Brain microvascular endothelial cell (primary cell): ENCODE measurements around the gene ANTXR1.

Experiments
- DNase-seq: peaks from one replicate; pipeline ENCODE4 v3.0.0-alpha.2; 2020
- H3K27ac ChIP-seq: fragments of 250-450 bp; sonication (Bioruptor Pico); 2 replicates; pipeline ENCODE4 v1.5.1; 2020; ENCODE audit warnings: mild to moderate bottlenecking, moderate library complexity
- H3K27me3 ChIP-seq: fragments of 250-450 bp; sonication (Bioruptor Pico); replicated peaks from 2 replicates; pipeline ENCODE4 v1.5.1; 2020; ENCODE audit warnings: mild to moderate bottlenecking
- H3K36me3 ChIP-seq: fragments of 250-450 bp; sonication (Bioruptor Pico); replicated peaks from 2 replicates; pipeline ENCODE4 v1.5.1; 2020; ENCODE audit warnings: mild to moderate bottlenecking
- H3K4me3 ChIP-seq: 2 replicates; pipeline ENCODE4 v1.5.1; 2011; ENCODE audit warnings: low read depth, mild to moderate bottlenecking, control low read depth, low read length, moderate library complexity
- CTCF ChIP-seq: IDR thresholded peaks from 2 replicates; pipeline ENCODE4 v1.5.1; 2011; ENCODE audit warnings: low read depth, mild to moderate bottlenecking, moderate library complexity, low read length, control low read depth, inconsistent platforms; ENCODE audit errors: missing control alignments
- in situ Hi-C: cut with HindIII; loops from 2 replicates; pipeline ENCODE4 v1.10.0; 2017; ENCODE audit warnings: low sequenced_read_pairs, low pct_ligation_motif_present

Gene ANTXR1

DNA sequence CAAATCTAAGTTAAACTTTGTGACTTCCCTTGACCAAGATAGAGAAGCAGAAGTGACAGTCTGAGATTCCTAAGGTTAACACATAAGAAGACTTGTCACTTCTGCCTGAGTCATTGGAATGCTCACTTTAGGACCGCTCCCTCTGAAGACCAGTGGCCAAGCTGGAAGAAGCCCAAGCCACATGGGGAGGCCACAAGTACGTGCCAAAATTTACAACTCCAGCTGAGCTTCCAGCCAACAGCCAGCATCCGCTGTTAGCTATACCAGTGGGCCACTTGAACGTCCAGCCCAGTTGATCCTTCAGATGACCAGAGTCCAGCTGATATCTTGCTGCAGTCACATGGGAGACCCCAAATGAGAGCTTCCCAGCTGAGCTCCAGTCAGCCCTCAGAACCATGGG is 18.1 kb upstream of the ANTXR1 start:
- Histone ChIP-seq H3K4me3 (no peak overlapping the region), H3K27me3 (no peaks in the 10 kb centered on the region), H3K27ac (no peak overlapping the region), H3K36me3 (no peaks in the 10 kb centered on the region)
- in situ Hi-C loops: no loop called here
- DNase-seq: peak; percentile 69
- TF ChIP-seq CTCF: no peak

GRCh38 chr2:68995916-68996315 is 17.1 kb upstream of the ANTXR1 start:
- no peak for DNase-seq
- Histone ChIP-seq H3K27me3 (no peaks in the 10 kb centered on the region), H3K27ac (no peak overlapping the region), H3K36me3 (no peaks in the 10 kb centered on the region), H3K4me3 (no peak overlapping the region)
- in situ Hi-C loops: no loop called here
- no peak for TF ChIP-seq CTCF

- no peak for DNase-seq
- Histone ChIP-seq H3K27me3 (no peaks in the 10 kb centered on the region), H3K27ac (no peak overlapping the region), H3K36me3 (no peaks in the 10 kb centered on the region), H3K4me3 (no peak overlapping the region)
- in situ Hi-C loops: no loop called here
- TF ChIP-seq CTCF: no peak
Measured at GRCh38 chr2:68997401-68997800, 15.6 kb upstream of the ANTXR1 start.

GRCh38 chr2:69001879-69002278 is 11.1 kb upstream of the ANTXR1 start:
- H3K27ac ChIP-seq: no peak overlapping the region
- DNase-seq: no peak
- H3K27me3 ChIP-seq: no peaks in the 10 kb centered on the region
- in situ Hi-C loops: loop anchor here (25.0 kb wide), 1 partner anchor 285 kb away; no protein-coding TSS in a partner anchor
- TF ChIP-seq CTCF: no peak
- H3K36me3 ChIP-seq: no peaks in the 10 kb centered on the region
- H3K4me3 ChIP-seq: no peak overlapping the region

DNA sequence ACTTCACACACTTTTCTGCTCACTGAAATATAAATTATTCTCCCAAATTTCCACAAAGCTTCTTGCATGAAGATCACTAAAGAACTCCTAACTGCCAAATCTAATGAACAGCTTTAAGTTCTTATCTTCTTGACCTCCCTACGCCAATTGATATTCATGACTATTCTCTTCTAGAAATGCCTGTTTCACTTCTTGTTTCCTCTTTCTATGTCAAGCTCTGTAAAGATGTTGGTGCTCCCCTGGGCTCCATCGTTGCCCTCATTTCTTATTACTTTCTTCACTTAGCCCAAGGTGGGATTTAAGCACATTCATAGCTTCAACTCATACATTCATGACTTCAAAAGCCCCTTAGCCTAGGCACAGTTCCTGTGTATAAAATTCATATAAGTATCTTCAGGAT is 9.2 kb upstream of the ANTXR1 start:
- Histone ChIP-seq H3K27me3 (no peaks in the 10 kb centered on the region), H3K4me3 (no peak overlapping the region), H3K36me3 (no peaks in the 10 kb centered on the region), H3K27ac (no peak overlapping the region)
- TF ChIP-seq CTCF: no peak
- in situ Hi-C loops: loop anchor here (25.0 kb wide), 1 partner anchor 284 kb away; no protein-coding TSS in a partner anchor
- DNase-seq: no peak

DNA sequence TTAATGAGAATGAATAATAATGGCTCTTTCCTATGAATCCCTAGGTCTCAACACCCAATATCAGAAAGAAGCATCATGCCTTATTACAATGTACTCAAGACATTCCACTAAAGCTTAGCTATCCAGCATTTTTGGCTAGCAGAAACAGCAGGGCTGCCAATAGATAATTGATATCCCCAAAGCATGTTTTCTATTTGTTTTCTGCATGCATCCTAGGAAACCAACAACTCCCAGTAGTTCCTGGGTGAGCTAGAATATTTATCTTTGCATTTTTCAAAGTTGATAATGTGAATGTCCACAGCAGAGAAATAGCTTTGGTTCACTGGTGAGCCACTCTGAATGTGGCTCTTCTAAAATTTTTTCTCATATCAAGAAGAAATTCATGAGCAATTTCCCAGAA is 5.8 kb upstream of the ANTXR1 start:
- in situ Hi-C loops: loop anchor here (25.0 kb wide), 1 partner anchor 280 kb away; no protein-coding TSS in a partner anchor
- H3K27ac ChIP-seq: no peak overlapping the region
- H3K4me3 ChIP-seq: no peak overlapping the region
- no peak for DNase-seq
- no peaks in the 10 kb centered on the region for H3K27me3 ChIP-seq
- no peaks in the 10 kb centered on the region for H3K36me3 ChIP-seq
- TF ChIP-seq CTCF: no peak
